ENCODE measurements around the gene TMF1. TPM values are rescaled to one million over a fixed set of nuclear protein-coding genes. Genes with fewer than 3 reads are reported as not detected.

The TMF1 gene
- polyA plus RNA-seq, 1 of the 3 experiments (the other 2 are of a cell fraction) = 3.2 TPM

- Histone ChIP-seq H3K36me3 (replicated peaks in 1 of 2; ENCODE audit: control insufficient read depth in 1 of 2, insufficient read depth in 2 of 2, low read length in 1 of 2) (peaks cover 58 to 60% of the 10 kb centered on the region in 2 experiments), H3K4me3 (ENCODE audit: low read depth in 2 of 2, low read length in 1 of 2) (no peak overlapping the region), H3K79me2 (ENCODE audit: insufficient read depth) (no peaks in the 10 kb centered on the region), H3K27me3 (ENCODE audit: insufficient read depth) (no peaks in the 10 kb centered on the region), H3K27ac (ENCODE audit: low read depth in 2 of 2, low read length in 1 of 2) (no peak overlapping the region), H4K20me1 (ENCODE audit: insufficient read depth) (no peaks in the 10 kb centered on the region), H3K9me3 (no peaks in the 10 kb centered on the region), H3F3A (replicated peaks; ENCODE audit: insufficient read depth) (no peaks in the 10 kb centered on the region), H3K9ac (no peak overlapping the region), H3K4me2 (no peak overlapping the region), H3K4me1 (ENCODE audit: control insufficient read depth in 1 of 2, insufficient read depth in 2 of 2, low read depth in 1 of 2, low read length in 1 of 2) (no peaks in the 10 kb centered on the region), H3K9me2 (no peaks in the 10 kb centered on the region), H2AFZ (ENCODE audit: low read depth) (no peak overlapping the region)
- no peak for DNase-seq
- TF ChIP-seq SMC3 (IDR thresholded peaks at IDR 0.05; ENCODE audit: low read depth, low read length) (no peak), MAX (IDR thresholded peaks at IDR 0.05; ENCODE audit: low read depth) (no peak), SIN3A (IDR thresholded peaks at IDR 0.05; ENCODE audit: borderline replicate concordance, low read depth, low read length) (no peak), RAD21 (IDR thresholded peaks at IDR 0.05; ENCODE audit: low read length) (no peak), FOSL2 (IDR thresholded peaks at IDR 0.05; ENCODE audit: borderline replicate concordance, low read depth) (no peak), RFX5 (IDR thresholded peaks at IDR 0.05; ENCODE audit: low read length) (no peak), POLR2AphosphoS5 (IDR thresholded peaks at IDR 0.05; ENCODE audit: low read depth, low read length) (no peak), TEAD4 (IDR thresholded peaks at IDR 0.05; ENCODE audit: borderline replicate concordance, insufficient read depth) (no peak), CHD2 (IDR thresholded peaks at IDR 0.05; ENCODE audit: low read length, partially characterized antibody) (no peak), RXRA (IDR thresholded peaks at IDR 0.05; ENCODE audit: borderline replicate concordance, low read depth) (no peak), RCOR1 (IDR thresholded peaks at IDR 0.05; ENCODE audit: low read length) (no peak), USF1 (IDR thresholded peaks at IDR 0.05; ENCODE audit: borderline replicate concordance, low read depth) (no peak), USF2 (IDR thresholded peaks at IDR 0.05; ENCODE audit: borderline replicate concordance, low read depth, low read length) (no peak)
- 78% methylated on average over 8 of the region's 8 CpGs for WGBS (ENCODE audit: low lambda C conversion rate)
- ChIA-PET CTCF (interaction anchor here (1.1 kb wide), 1 partner anchor 100 kb away, joined by 3 read pairs; no protein-coding TSS in a partner anchor), POLR2A (no interaction called here)
These were observed 74.5 kb downstream of the TMF1 start for GRCh38 chr3:68977486-68978167.

GRCh38 chr3:68974711-68975110 is 77.4 kb downstream of the TMF1 start:
- no peak overlapping the region for H3K27ac ChIP-seq (ENCODE audit: low read depth in 2 of 2, low read length in 1 of 2)
- no peak for DNase-seq
- TF ChIP-seq FOXJ3 (CRISPR knock-in tag; IDR thresholded peaks at IDR 0.05) (no peak), EZH2phosphoT487 (IDR thresholded peaks at IDR 0.05; ENCODE audit: borderline replicate concordance, low read depth) (no peak), CHD2 (IDR thresholded peaks at IDR 0.05; ENCODE audit: low read length, partially characterized antibody) (no peak), ZBTB33 (IDR thresholded peaks at IDR 0.05; ENCODE audit: borderline replicate concordance, low read depth) (no peak), FOSL2 (IDR thresholded peaks at IDR 0.05; ENCODE audit: borderline replicate concordance, low read depth) (no peak), MAX (IDR thresholded peaks at IDR 0.05; ENCODE audit: low read depth) (no peak), TCF12 (IDR thresholded peaks at IDR 0.05) (no peak), RFX5 (IDR thresholded peaks at IDR 0.05; ENCODE audit: low read length) (no peak), YY1 (IDR thresholded peaks at IDR 0.05; ENCODE audit: low read depth) (no peak), TEAD4 (IDR thresholded peaks at IDR 0.05; ENCODE audit: borderline replicate concordance, insufficient read depth) (no peak), USF1 (IDR thresholded peaks at IDR 0.05; ENCODE audit: borderline replicate concordance, low read depth) (no peak), NRF1 (IDR thresholded peaks at IDR 0.05; ENCODE audit: low read depth, low read length) (no peak), ELF1 (IDR thresholded peaks at IDR 0.05) (no peak)
- 82% methylated on average over 5 of the region's 5 CpGs for WGBS (ENCODE audit: low lambda C conversion rate)
- no peaks in the 10 kb centered on the region for H3K9me2 ChIP-seq
- no peak overlapping the region for H2AFZ ChIP-seq (ENCODE audit: low read depth)
- H3K27me3 ChIP-seq (ENCODE audit: insufficient read depth) = peaks cover 12% of the 10 kb centered on the region; the same call in 1 of the 2 replicates
- H3K9ac ChIP-seq = no peak overlapping the region
- H3K4me1 ChIP-seq (ENCODE audit: control insufficient read depth in 1 of 2, insufficient read depth in 2 of 2, low read depth in 1 of 2, low read length in 1 of 2) = no peaks in the 10 kb centered on the region
- H3K9me3 ChIP-seq = no peaks in the 10 kb centered on the region
- no peak overlapping the region for H3K4me2 ChIP-seq
- CTCF ChIA-PET = interaction anchor here (1.0 kb wide), 1 partner anchor 330 kb away, joined by 3 read pairs; no protein-coding TSS in a partner anchor
- H3K79me2 ChIP-seq (ENCODE audit: insufficient read depth) = no peaks in the 10 kb centered on the region
- no peak overlapping the region for H3K4me3 ChIP-seq (ENCODE audit: low read depth in 2 of 2, low read length in 1 of 2)
- POLR2A ChIA-PET = no interaction called here
- H3F3A ChIP-seq (replicated peaks; ENCODE audit: insufficient read depth) = no peaks in the 10 kb centered on the region
- H3K36me3 ChIP-seq (replicated peaks in 1 of 2; ENCODE audit: control insufficient read depth in 1 of 2, insufficient read depth in 2 of 2, low read length in 1 of 2) = peaks cover 30 to 39% of the 10 kb centered on the region in 2 experiments
- H4K20me1 ChIP-seq (ENCODE audit: insufficient read depth) = no peaks in the 10 kb centered on the region
